K562 (cell line): ENCODE results near the gene ZNF609. TPM values are rescaled to one million over a fixed set of nuclear protein-coding genes. Genes with fewer than 3 reads are reported as not detected.

Experiments
- ATAC-seq: fragments of 200-7000 bp; cut with Tn5 transposase; 3 replicates; pipeline ENCODE4 v1.9.1; 2020; ENCODE audit warnings: moderate library complexity
- BruUV-seq: library from RNA; stranded (reverse); fragments of 400-500 nt; replicated peaks from 2 replicates; lab custom pipeline; 2021; lab: Mats Ljungman, UMichigan
- CTCF ChIA-PET: fragments of 300-600 bp; formaldehyde crosslinking; extraction: SDS; loops from one replicate; lab custom pipeline; 2021; ENCODE audit warnings: low intra/inter-chr PET ratio; lab: Yijun Ruan, JAX
- POLR2A ChIA-PET: fragments of 300-600, 350-650 bp; sonication (Branson Sonifier 250); formaldehyde crosslinking; extraction: SDS; loops from one replicate; lab custom pipeline; 2021; ENCODE audit warnings: antibody characterized with exemption, inconsistent platforms; lab: Yijun Ruan, JAX
- DNase-seq, 4 experiments: peaks; one replicate each; pipeline versions ENCODE4 v3.0.0 to v3.0.0-alpha.2; 2011 to 2018; ENCODE audit warnings: low spot score in 3 of 4, mixed read lengths in 3 of 4; ENCODE audit errors: extremely low read depth in 1 of 4
- FAIRE-seq: peaks from 2 replicates; lab custom pipeline; 2011; peaks lifted over from hg19 to GRCh38; lab: Jason Lieb, UNC
- H2AFZ ChIP-seq: 2 replicates; pipeline ENCODE4 v1.6.0; 2011; ENCODE audit warnings: low read depth, low read length, control low read depth, inconsistent platforms
- H3K27ac ChIP-seq: fragments of 200-600 bp; 3 replicates; pipeline ENCODE4 v1.8.0; 2011; ENCODE audit warnings: low read depth, mild to moderate bottlenecking, control low read depth, inconsistent platforms, low read length, moderate library complexity, mixed read lengths; ENCODE audit errors: extremely low read depth
- H3K27me3 ChIP-seq, 2 experiments: fragments of 300-600 bp in 1 of 2; 2 replicates in 1 of 2; 3 replicates in 1 of 2; pipeline versions ENCODE4 v1.6.0 to v1.8.0; 2011; ENCODE audit warnings: inconsistent platforms in 2 of 2, low read length in 2 of 2, mild to moderate bottlenecking in 1 of 2, mixed read lengths in 1 of 2, moderate library complexity in 1 of 2; ENCODE audit not compliant: control insufficient read depth in 2 of 2, insufficient read depth in 2 of 2
- H3K36me3 ChIP-seq: fragments of 300-600 bp; 3 replicates; pipeline ENCODE4 v1.8.0; 2011; ENCODE audit warnings: mild to moderate bottlenecking, low read length, inconsistent platforms; ENCODE audit not compliant: control insufficient read depth, insufficient read depth
- H3K4me1 ChIP-seq, 2 experiments: fragments of 200-600 bp in 1 of 2; replicated peaks in 1 of 2; 2 replicates in 1 of 2; 3 replicates in 1 of 2; pipeline versions ENCODE4 v1.5.1 to v1.8.0; 2011; ENCODE audit warnings: inconsistent platforms in 2 of 2, low read length in 2 of 2, mild to moderate bottlenecking in 1 of 2, mixed read lengths in 1 of 2, moderate library complexity in 1 of 2; ENCODE audit not compliant: control insufficient read depth in 2 of 2, insufficient read depth in 2 of 2
- H3K4me2 ChIP-seq: 2 replicates; pipeline ENCODE4 v1.6.1; 2011; ENCODE audit warnings: low read length, control low read depth, inconsistent platforms, mixed read lengths; ENCODE audit not compliant: insufficient read depth
- H3K4me3 ChIP-seq: fragments of 200-600 bp; sonication (generic), shearing (Covaris generic); 2 replicates; pipeline ENCODE4 v1.5.1; 2016; ENCODE audit warnings: control low read depth, inconsistent platforms
- H3K79me2 ChIP-seq: fragments of 200-600 bp; 3 replicates; pipeline ENCODE4 v1.8.0; 2011; ENCODE audit warnings: low read length, inconsistent platforms; ENCODE audit not compliant: control insufficient read depth, insufficient read depth
- H3K9ac ChIP-seq, 2 experiments: 2 replicates each; pipeline versions ENCODE4 v1.6.0 to v1.6.1; 2011; ENCODE audit warnings: low read depth in 2 of 2, low read length in 2 of 2, control low read depth in 1 of 2, inconsistent platforms in 1 of 2, mild to moderate bottlenecking in 1 of 2, mixed read lengths in 1 of 2; ENCODE audit not compliant: insufficient read depth in 1 of 2
- H3K9me1 ChIP-seq: one replicate; pipeline ENCODE4 v1.6.0; 2011; ENCODE audit warnings: inconsistent platforms, mild to moderate bottlenecking, low read length, moderate library complexity; ENCODE audit not compliant: control insufficient read depth, insufficient read depth
- H3K9me3 ChIP-seq: replicated peaks from 2 replicates; pipeline ENCODE4 v1.5.1; 2011; ENCODE audit warnings: low read depth, low read length, inconsistent platforms; ENCODE audit not compliant: control insufficient read depth, insufficient read depth
- H4K20me1 ChIP-seq: replicated peaks from 2 replicates; pipeline ENCODE4 v1.6.1; 2011; ENCODE audit warnings: low read length, inconsistent platforms, mixed read lengths; ENCODE audit not compliant: control insufficient read depth, insufficient read depth
- ARHGAP35 ChIP-seq: fragments of 450-650 bp; IDR thresholded peaks from 2 replicates; pipeline ENCODE4 v1.6.1; 2018; ENCODE audit not compliant: partially characterized antibody
- ARID1B ChIP-seq: fragments of 450-650 bp; IDR thresholded peaks from 2 replicates; pipeline ENCODE4 v1.6.1; 2016; ENCODE audit warnings: antibody characterized with exemption, mild to moderate bottlenecking, inconsistent platforms
- C11orf30 ChIP-seq: fragments of 450-650 bp; IDR thresholded peaks from 2 replicates; pipeline ENCODE4 v1.6.1; 2016; ENCODE audit warnings: low read depth, mild to moderate bottlenecking
- CREM ChIP-seq: IDR thresholded peaks from 2 replicates; pipeline ENCODE4 v1.6.1; 2014; ENCODE audit warnings: antibody characterized with exemption, low read depth
- CTBP1 ChIP-seq: fragments of 450-650 bp; IDR thresholded peaks from 2 replicates; pipeline ENCODE4 v1.6.1; 2016; ENCODE audit warnings: borderline replicate concordance
- FOXA3 ChIP-seq, 2 experiments: fragments of 450-650 bp in 1 of 2; sonication (generic) in 1 of 2; formaldehyde crosslinking; IDR thresholded peaks in 1 of 2; conservative IDR thresholded peaks in 1 of 2; 2 replicates each; pipeline versions ENCODE4 v1.4.0 to v1.8.0; 2020 to 2022; ENCODE audit warnings: mild to moderate bottlenecking in 2 of 2, missing genetic modification reagents in 1 of 2
- PURB ChIP-seq: sonication (generic); formaldehyde crosslinking; IDR thresholded peaks from 2 replicates; pipeline ENCODE4 v1.9.0; 2021; ENCODE audit warnings: low read depth, mild to moderate bottlenecking, missing genetic modification reagents
- SMARCA4 ChIP-seq: fragments of 450-650 bp; IDR thresholded peaks from 2 replicates; pipeline ENCODE4 v1.6.1; 2016
- SNRNP70 ChIP-seq: fragments of 200-400 bp; formaldehyde crosslinking; optimal IDR thresholded peaks from 2 replicates; pipeline ENCODE3; 2017; ENCODE audit warnings: low read depth, low read length
- SOX6 ChIP-seq: fragments of 450-650 bp; IDR thresholded peaks from 2 replicates; pipeline ENCODE4 v1.6.1; 2014; ENCODE audit warnings: mild to moderate bottlenecking
- TRIM24 ChIP-seq, 2 experiments: fragments of 450-650 bp; IDR thresholded peaks; 2 replicates each; pipeline ENCODE4 v1.6.1; 2016
- in situ Hi-C: fragments of 300-500 bp; cut with MboI; formaldehyde crosslinking; loops from 4 replicates; pipeline ENCODE4 v1.15.0; 2018; ENCODE audit warnings: inconsistent platforms, mixed read lengths
- intact Hi-C: fragments of 100-400 bp; cut with micrococcal nuclease; formaldehyde crosslinking; loops from 2 replicates; pipeline ENCODE4 v1.14.2; 2022
- polyA plus RNA-seq, 8 experiments: library from polyadenylated mRNA; depleted of rRNA in 4 of 8; stranded (reverse) in 5 of 8; unstranded in 3 of 8; fragments of >200 nt; fragmentation: Nextera tagmentation in 2 of 8; fragmentation: Illumina TruSeq in 1 of 8; extraction: Ambion mirVana in 2 of 8; extraction: Trizol in 1 of 8; gene quantifications; 2 replicates each; pipeline versions ENCODE4 v1.2.1 to v1.2.3, GENCODE V29; 2011 to 2014; ENCODE audit warnings: inconsistent platforms in 1 of 8, missing spikeins in 1 of 8
- total RNA-seq, 7 experiments: library from RNA; depleted of rRNA in 6 of 7; stranded (reverse); fragments of >200 nt in 6 of 7; fragmentation: Illumina TruSeq in 2 of 7; extraction: Trizol in 2 of 7; gene quantifications; 2 replicates each; pipeline versions ENCODE4 v1.2.1 to v1.2.3, GENCODE V29; 2011 to 2021; ENCODE audit warnings: low replicate concordance in 1 of 7
- TF ChIP-seq, protein P1 (sequence below): sonication (generic); IDR thresholded peaks from 2 replicates; pipeline ENCODE4 v1.6.1; 2016
- TF ChIP-seq, protein P2 (sequence below): fragments of 250-450 bp; sonication (Bioruptor Pico); IDR thresholded peaks from 2 replicates; pipeline ENCODE4 v1.4.0; 2020; ENCODE audit warnings: mild to moderate bottlenecking, moderate library complexity
- TF ChIP-seq, protein P3 (sequence below): fragments of 250-450 bp; sonication (Bioruptor Pico); IDR thresholded peaks from 2 replicates; pipeline ENCODE4 v1.8.0; 2021; ENCODE audit warnings: moderate library complexity, mild to moderate bottlenecking, inconsistent platforms

ZNF609 gene
- total and polyA plus RNA-seq, 9 of the 15 experiments (the other 6 are each of a cell fraction or from before 2014, with no cell fraction given) = 3.0 to 38.7 (median 17.8) TPM

DNA sequence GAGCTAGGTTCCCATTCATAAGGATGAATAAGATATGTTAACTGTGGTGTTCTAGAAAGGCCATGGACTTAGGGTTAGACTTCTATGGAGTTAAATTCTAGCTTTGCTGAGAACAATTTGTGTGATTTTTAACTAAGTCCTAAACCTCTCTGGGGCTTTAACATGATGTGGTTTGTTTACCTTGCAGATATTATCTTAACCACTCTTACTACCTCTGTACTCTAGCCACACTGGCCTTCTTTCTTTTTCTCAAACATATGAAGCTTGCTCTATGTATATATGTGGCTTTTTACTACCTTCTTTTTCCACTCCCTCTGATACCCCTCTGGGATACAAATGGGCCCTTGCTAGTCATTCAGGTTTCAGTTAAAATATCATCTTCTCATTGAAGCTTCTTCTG lies 108.4 kb downstream of the ZNF609 start:
- DNase-seq (no peak), FAIRE-seq (peak; percentile 44), ATAC-seq (0 out of 3 replicates have a peak, but pooled peaks have one; percentile 14)
- no peak overlapping the region for H3K27ac ChIP-seq
- peaks cover 88% of the 10 kb centered on the region for H3K79me2 ChIP-seq
- H3K27me3 ChIP-seq = no peaks in the 10 kb centered on the region
- peaks cover 10 to 43% of the 10 kb centered on the region in 2 experiments for H3K4me1 ChIP-seq
- in situ Hi-C loops = no loop called here
- intact Hi-C loops = loop anchor here (10.0 kb wide), 1 partner anchor 134 kb away; no protein-coding TSS in a partner anchor
- no peaks in the 10 kb centered on the region for H4K20me1 ChIP-seq
- BruUV-seq = no TSS peak
- ChIA-PET CTCF (no interaction called here), POLR2A (interaction anchor here (0.6 to 1.4 kb wide), 3 partner anchors 12 to 157 kb away, joined by 3 to 5 read pairs (median 3); no protein-coding TSS in a partner anchor)
- no peak overlapping the region for H3K9ac ChIP-seq
- H3K9me3 ChIP-seq = no peaks in the 10 kb centered on the region
- H3K4me2 ChIP-seq = no peak overlapping the region
- H2AFZ ChIP-seq = no peak overlapping the region
- H3K4me3 ChIP-seq = no peak overlapping the region
- TF ChIP-seq, protein P1, sequence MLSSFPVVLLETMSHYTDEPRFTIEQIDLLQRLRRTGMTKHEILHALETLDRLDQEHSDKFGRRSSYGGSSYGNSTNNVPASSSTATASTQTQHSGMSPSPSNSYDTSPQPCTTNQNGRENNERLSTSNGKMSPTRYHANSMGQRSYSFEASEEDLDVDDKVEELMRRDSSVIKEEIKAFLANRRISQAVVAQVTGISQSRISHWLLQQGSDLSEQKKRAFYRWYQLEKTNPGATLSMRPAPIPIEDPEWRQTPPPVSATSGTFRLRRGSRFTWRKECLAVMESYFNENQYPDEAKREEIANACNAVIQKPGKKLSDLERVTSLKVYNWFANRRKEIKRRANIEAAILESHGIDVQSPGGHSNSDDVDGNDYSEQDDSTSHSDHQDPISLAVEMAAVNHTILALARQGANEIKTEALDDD = peak; percentile 94
- 0 out of 2 replicates have a peak, but pooled peaks have one; percentile 16 for TF ChIP-seq ARID1B
- no peak for TF ChIP-seq PURB (CRISPR knock-in tag)
- TF ChIP-seq SNRNP70 = no peak
- TF ChIP-seq SOX6 = peak; percentile 29; the same call in 1 of the 2 replicates
- TF ChIP-seq CTBP1 = no peak
- TF ChIP-seq, protein P2, sequence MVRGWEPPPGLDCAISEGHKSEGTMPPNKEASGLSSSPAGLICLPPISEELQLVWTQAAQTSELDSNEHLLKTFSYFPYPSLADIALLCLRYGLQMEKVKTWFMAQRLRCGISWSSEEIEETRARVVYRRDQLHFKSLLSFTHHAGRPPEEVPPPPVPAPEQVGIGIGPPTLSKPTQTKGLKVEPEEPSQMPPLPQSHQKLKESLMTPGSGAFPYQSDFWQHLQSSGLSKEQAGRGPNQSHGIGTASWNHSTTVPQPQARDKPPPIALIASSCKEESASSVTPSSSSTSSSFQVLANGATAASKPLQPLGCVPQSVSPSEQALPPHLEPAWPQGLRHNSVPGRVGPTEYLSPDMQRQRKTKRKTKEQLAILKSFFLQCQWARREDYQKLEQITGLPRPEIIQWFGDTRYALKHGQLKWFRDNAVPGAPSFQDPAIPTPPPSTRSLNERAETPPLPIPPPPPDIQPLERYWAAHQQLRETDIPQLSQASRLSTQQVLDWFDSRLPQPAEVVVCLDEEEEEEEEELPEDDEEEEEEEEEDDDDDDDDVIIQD = no peak
- peak; percentile 43 to 90; a peak in 2 of 4 replicates for TF ChIP-seq FOXA3 (CRISPR knock-in tag; conservative IDR thresholded peaks at IDR 0.05 in 1 of 2, IDR thresholded peaks at IDR 0.05 in 1 of 2)
- TF ChIP-seq C11orf30 = 0 out of 2 replicates have a peak, but pooled peaks have one; percentile 8
- no peak for TF ChIP-seq TRIM24 (IDR thresholded peaks at IDR 0.05)
- TF ChIP-seq, protein P3, sequence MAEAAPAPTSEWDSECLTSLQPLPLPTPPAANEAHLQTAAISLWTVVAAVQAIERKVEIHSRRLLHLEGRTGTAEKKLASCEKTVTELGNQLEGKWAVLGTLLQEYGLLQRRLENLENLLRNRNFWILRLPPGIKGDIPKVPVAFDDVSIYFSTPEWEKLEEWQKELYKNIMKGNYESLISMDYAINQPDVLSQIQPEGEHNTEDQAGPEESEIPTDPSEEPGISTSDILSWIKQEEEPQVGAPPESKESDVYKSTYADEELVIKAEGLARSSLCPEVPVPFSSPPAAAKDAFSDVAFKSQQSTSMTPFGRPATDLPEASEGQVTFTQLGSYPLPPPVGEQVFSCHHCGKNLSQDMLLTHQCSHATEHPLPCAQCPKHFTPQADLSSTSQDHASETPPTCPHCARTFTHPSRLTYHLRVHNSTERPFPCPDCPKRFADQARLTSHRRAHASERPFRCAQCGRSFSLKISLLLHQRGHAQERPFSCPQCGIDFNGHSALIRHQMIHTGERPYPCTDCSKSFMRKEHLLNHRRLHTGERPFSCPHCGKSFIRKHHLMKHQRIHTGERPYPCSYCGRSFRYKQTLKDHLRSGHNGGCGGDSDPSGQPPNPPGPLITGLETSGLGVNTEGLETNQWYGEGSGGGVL = no peak
- no peak for TF ChIP-seq ARHGAP35
- TF ChIP-seq SMARCA4 = 0 out of 2 replicates have a peak, but pooled peaks have one; percentile 27
- no peak for TF ChIP-seq CREM
- H3K36me3 ChIP-seq = peaks cover 4% of the 10 kb centered on the region; the same call in 2 of the 3 replicates
- no peaks in the 10 kb centered on the region for H3K9me1 ChIP-seq
